NT2/D1 (cell line): ENCODE data around the gene NDUFAF2.

Experiments
- SUZ12 ChIP-seq: IDR thresholded peaks from 2 replicates; pipeline ENCODE4 v1.6.1; 2011; ENCODE audit not compliant: insufficient read length, insufficient read depth; ENCODE audit errors: extremely low read depth
- ZNF274 ChIP-seq: IDR thresholded peaks from 2 replicates; pipeline ENCODE4 v1.6.1; 2011; ENCODE audit warnings: mild to moderate bottlenecking, low read depth, low read length

- no peak for TF ChIP-seq SUZ12
- TF ChIP-seq ZNF274 = no peak
These were observed 136.7 kb downstream of the NDUFAF2 start for GRCh38 chr5:61081741-61082140.
